OCI-LY3 (cell line): ENCODE measurements around the gene ZNF619.

Source experiments
- H2AFZ ChIP-seq: fragments of 200-600, 300-600 bp; shearing (Covaris generic); 2 replicates; pipeline ENCODE4 v1.6.0; 2014; ENCODE audit warnings: antibody characterized with exemption, low read depth, low read length
- H3K27ac ChIP-seq: fragments of 200-600, 300-600 bp; sonication (generic); 2 replicates; pipeline ENCODE4 v1.5.1; 2014; ENCODE audit warnings: mild to moderate bottlenecking, low read length, moderate library complexity, mixed read lengths
- H3K27me3 ChIP-seq: fragments of 200-600, 300-600 bp; sonication (generic); 2 replicates; pipeline ENCODE4 v1.6.1; 2014; ENCODE audit warnings: low read depth, low read length, mixed read lengths
- H3K36me3 ChIP-seq: fragments of 200-600, 300-600 bp; sonication (generic); replicated peaks from 2 replicates; pipeline ENCODE3; 2014; ENCODE audit warnings: low read depth, low read length, mixed read lengths
- H3K4me1 ChIP-seq: fragments of 300-600, 200-600 bp; sonication (generic); 2 replicates; pipeline ENCODE4 v1.6.1; 2014; ENCODE audit warnings: low read length, mixed read lengths
- H3K4me2 ChIP-seq: fragments of 200-600, 300-600 bp; sonication (generic); 2 replicates; pipeline ENCODE4 v1.6.1; 2014; ENCODE audit warnings: low read length, mixed read lengths
- H3K4me3 ChIP-seq: fragments of 300-600, 200-600 bp; sonication (generic); 2 replicates; pipeline ENCODE4 v1.5.1; 2014; ENCODE audit warnings: antibody characterized with exemption, mild to moderate bottlenecking, low read length, moderate library complexity
- H3K79me2 ChIP-seq: fragments of 300-600, 200-600 bp; shearing (Covaris generic); 2 replicates; pipeline ENCODE4 v1.6.1; 2014; ENCODE audit warnings: mild to moderate bottlenecking, low read length, mixed read lengths
- H3K9ac ChIP-seq: fragments of 300-600, 200-600 bp; shearing (Covaris generic); 2 replicates; pipeline ENCODE4 v1.6.0; 2014; ENCODE audit warnings: mild to moderate bottlenecking, low read length, moderate library complexity
- H3K9me3 ChIP-seq: fragments of 200-600, 300-600 bp; shearing (Covaris generic); 2 replicates; pipeline ENCODE4 v1.6.1; 2014; ENCODE audit warnings: low read length, mixed read lengths; ENCODE audit not compliant: insufficient read depth
- H4K20me1 ChIP-seq: fragments of 200-600, 300-600 bp; sonication (generic); 2 replicates; pipeline ENCODE4 v1.6.1; 2016; ENCODE audit warnings: low read length, mixed read lengths; ENCODE audit not compliant: insufficient read depth
- CTCF ChIP-seq: fragments of 200-600, 300-600 bp; sonication (generic); IDR thresholded peaks from 2 replicates; pipeline ENCODE4 v1.5.1; 2014; ENCODE audit warnings: antibody characterized with exemption, low read length, low read depth
- EZH2phosphoT487 ChIP-seq: fragments of 200-600 bp; shearing (Covaris generic); IDR thresholded peaks from 2 replicates; pipeline ENCODE4 v1.6.1; 2018; ENCODE audit warnings: antibody characterized with exemption, mixed run types, low read depth

The ZNF619 gene

GRCh38 chr3:40452562-40452875 is 24.4 kb upstream of the ZNF619 start:
- H4K20me1 ChIP-seq = no peaks in the 10 kb centered on the region

GRCh38 chr3:40452876-40453730 is 23.8 kb upstream of the ZNF619 start:
- H4K20me1 ChIP-seq = peaks cover 3% of the 10 kb centered on the region
- H3K4me1 ChIP-seq = peaks cover 21% of the 10 kb centered on the region
- H3K36me3 ChIP-seq = peaks cover 6% of the 10 kb centered on the region
- peak overlapping the region; percentile 45 for H3K27ac ChIP-seq
- H3K27me3 ChIP-seq = no peaks in the 10 kb centered on the region
- H2AFZ ChIP-seq = peak overlapping the region; percentile 88
- H3K9me3 ChIP-seq = no peaks in the 10 kb centered on the region
- H3K9ac ChIP-seq = peak overlapping the region; percentile 77
- TF ChIP-seq EZH2phosphoT487 (no peak), CTCF (no peak)
- peak overlapping the region; percentile 83 for H3K4me3 ChIP-seq
- H3K79me2 ChIP-seq = peaks cover 16% of the 10 kb centered on the region
- peak overlapping the region; percentile 81 for H3K4me2 ChIP-seq

More at GRCh38 chr3:40452562-40452875, 24.4 kb upstream of the ZNF619 start:
- Histone ChIP-seq H3K4me3 (peak overlapping the region; percentile 83), H3K9ac (peak overlapping the region; percentile 77), H3K9me3 (no peaks in the 10 kb centered on the region), H3K79me2 (peaks cover 10% of the 10 kb centered on the region), H3K36me3 (peaks cover under 1% of the 10 kb centered on the region), H3K27ac (peak overlapping the region; percentile 45), H2AFZ (peak overlapping the region; percentile 88), H3K27me3 (no peaks in the 10 kb centered on the region), H3K4me2 (peak overlapping the region; percentile 81), H3K4me1 (peaks cover 18% of the 10 kb centered on the region)
- TF ChIP-seq EZH2phosphoT487 = no peak
- TF ChIP-seq CTCF = no peak

GRCh38 chr3:40453933-40454332 is 23.0 kb upstream of the ZNF619 start:
- H3K9me3 ChIP-seq = no peaks in the 10 kb centered on the region
- H3K9ac ChIP-seq = peak overlapping the region; percentile 57
- H3K27me3 ChIP-seq = no peaks in the 10 kb centered on the region
- H3K27ac ChIP-seq = no peak overlapping the region
- peak overlapping the region; percentile 83 for H3K4me3 ChIP-seq
- TF ChIP-seq CTCF (no peak), EZH2phosphoT487 (no peak)
- H2AFZ ChIP-seq = no peak overlapping the region
- H4K20me1 ChIP-seq = peaks cover 12% of the 10 kb centered on the region
- H3K4me1 ChIP-seq = peaks cover 27% of the 10 kb centered on the region
- H3K4me2 ChIP-seq = peak overlapping the region; percentile 77
- peaks cover 24% of the 10 kb centered on the region for H3K79me2 ChIP-seq
- peaks cover 14% of the 10 kb centered on the region for H3K36me3 ChIP-seq

- Histone ChIP-seq H3K4me1 (peaks cover 27% of the 10 kb centered on the region), H2AFZ (no peak overlapping the region), H3K4me2 (no peak overlapping the region), H3K4me3 (no peak overlapping the region), H3K36me3 (peaks cover 27% of the 10 kb centered on the region), H3K79me2 (peaks cover 37% of the 10 kb centered on the region), H3K9me3 (no peaks in the 10 kb centered on the region), H4K20me1 (peaks cover 18% of the 10 kb centered on the region), H3K9ac (no peak overlapping the region), H3K27ac (no peak overlapping the region), H3K27me3 (no peaks in the 10 kb centered on the region)
- TF ChIP-seq EZH2phosphoT487 = no peak
- TF ChIP-seq CTCF = no peak
These were observed 21.6 kb upstream of the ZNF619 start for GRCh38 chr3:40455328-40455727.
